ENCODE results near the gene TTC19.

- TF ChIP-seq CTCF (IDR thresholded peaks at IDR 0.05) (no peak), POLR2A (IDR thresholded peaks at IDR 0.05) (no peak)
Measured at GRCh38 chr17:15967706-15968399, 31.8 kb upstream of the TTC19 start.

Measured in Peyer's patch (tissue), 4 donors.